Retinal pigment epithelial cell (primary cell): ENCODE results near the gene DPAGT1.
"Not testable (repeated sequence)": the region's sequence is repeated elsewhere in the genome, so short reads cannot be mapped to it uniquely, and the experiment has no call there.

Experiments used
- DNase-seq: peaks from one replicate; pipeline ENCODE4 v3.0.0-alpha.2; 2010; ENCODE audit warnings: low read depth
- H3K4me3 ChIP-seq: 2 replicates; pipeline ENCODE4 v1.5.1; 2011; ENCODE audit warnings: mild to moderate bottlenecking, low read length, control low read depth, moderate library complexity
- TF ChIP-seq, protein P1 (sequence below): conservative IDR thresholded peaks from 2 replicates; pipeline ENCODE4 v1.5.1; 2011; ENCODE audit warnings: low read depth, low read length, control low read depth, inconsistent platforms

DPAGT1 gene

DNA sequence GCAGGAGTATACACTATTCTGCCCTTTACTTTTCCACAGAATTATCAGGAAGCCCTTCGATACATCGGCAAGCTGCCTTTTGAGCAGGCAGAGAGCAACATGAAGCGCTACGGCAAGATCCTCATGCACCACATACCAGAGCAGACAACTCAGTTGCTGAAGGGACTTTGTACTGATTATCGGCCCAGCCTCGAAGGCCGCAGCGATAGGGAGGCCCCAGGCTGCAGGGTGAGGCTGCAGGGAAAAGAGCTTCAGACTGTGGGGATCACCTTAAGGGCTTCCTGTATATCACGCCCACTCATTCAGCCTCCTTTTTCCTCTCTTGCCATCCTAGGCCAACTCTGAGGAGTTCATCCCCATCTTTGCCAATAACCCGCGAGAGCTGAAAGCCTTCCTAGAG, 23.8 kb downstream of the DPAGT1 start:
- TF ChIP-seq, protein P1, sequence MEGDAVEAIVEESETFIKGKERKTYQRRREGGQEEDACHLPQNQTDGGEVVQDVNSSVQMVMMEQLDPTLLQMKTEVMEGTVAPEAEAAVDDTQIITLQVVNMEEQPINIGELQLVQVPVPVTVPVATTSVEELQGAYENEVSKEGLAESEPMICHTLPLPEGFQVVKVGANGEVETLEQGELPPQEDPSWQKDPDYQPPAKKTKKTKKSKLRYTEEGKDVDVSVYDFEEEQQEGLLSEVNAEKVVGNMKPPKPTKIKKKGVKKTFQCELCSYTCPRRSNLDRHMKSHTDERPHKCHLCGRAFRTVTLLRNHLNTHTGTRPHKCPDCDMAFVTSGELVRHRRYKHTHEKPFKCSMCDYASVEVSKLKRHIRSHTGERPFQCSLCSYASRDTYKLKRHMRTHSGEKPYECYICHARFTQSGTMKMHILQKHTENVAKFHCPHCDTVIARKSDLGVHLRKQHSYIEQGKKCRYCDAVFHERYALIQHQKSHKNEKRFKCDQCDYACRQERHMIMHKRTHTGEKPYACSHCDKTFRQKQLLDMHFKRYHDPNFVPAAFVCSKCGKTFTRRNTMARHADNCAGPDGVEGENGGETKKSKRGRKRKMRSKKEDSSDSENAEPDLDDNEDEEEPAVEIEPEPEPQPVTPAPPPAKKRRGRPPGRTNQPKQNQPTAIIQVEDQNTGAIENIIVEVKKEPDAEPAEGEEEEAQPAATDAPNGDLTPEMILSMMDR = no peak
- no peak for DNase-seq
- no peak overlapping the region for H3K4me3 ChIP-seq

DNA sequence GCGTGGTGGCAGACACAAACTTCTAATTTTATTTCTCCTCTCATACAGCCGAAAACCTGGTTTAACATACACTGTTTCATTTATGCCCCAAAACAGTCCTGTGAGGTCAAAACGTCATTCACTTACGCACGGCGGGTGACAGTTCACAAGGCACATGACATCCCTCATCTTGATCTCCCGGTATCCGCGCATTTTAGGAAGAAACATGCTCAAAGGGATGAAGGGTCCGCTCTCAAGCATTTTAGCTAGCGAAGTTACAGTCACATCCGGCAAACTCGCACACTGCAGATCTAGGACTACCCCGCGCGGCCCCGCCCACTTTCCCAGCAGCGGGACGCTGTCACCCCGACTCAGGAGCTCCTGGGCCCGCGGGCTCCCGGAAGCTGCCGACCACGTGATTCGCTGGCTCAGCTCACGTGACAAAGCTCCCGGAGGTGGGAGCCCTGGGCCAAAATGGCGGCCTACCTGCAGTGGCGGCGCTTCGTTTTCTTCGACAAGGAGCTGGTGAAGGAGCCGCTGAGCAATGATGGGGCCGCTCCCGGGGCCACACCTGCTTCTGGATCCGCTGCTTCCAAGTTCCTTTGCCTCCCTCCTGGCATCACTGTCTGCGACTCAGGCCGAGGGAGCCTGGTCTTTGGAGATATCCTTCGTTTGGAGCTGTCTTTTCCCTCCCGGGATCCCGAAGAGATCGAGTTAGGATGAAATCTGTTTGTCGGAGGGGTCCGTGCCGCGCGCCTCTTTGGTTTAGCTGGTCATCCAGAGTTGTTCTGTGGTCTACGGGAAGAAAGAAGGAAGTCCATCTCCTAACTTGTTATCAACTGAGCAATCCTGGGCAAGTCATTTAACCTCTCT, 34.1 kb downstream of the DPAGT1 start, which contains the start of gene VPS11:
VPS11 (plus strand) TSS at position 448 of the 852 bp plus-strand sequence; CDS start at position 454, 6 bp downstream.
- TF ChIP-seq, protein P1 = no peak
- DNase-seq = peak; percentile 81
- H3K4me3 ChIP-seq = peak within 1 kb of the TSS; percentile 99

DNA sequence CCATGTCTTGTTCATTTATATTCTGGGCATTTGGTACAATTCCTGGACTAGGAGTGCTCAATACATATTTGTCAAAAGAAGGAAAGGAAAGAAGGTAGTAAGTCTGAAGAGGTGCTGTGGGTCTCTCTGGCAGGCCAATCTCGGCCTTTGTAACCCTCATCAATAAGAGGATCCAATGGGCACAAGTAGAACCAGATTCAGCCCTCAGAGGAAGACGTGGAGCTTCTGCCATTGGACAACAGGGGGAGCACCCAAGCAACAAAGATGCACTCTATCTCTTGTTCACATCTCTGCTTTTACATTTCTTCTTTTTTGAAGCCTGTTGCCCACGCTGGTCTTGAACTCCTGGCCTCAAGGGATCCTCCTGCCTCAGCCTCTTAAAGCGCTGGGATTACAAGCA, 36.3 kb downstream of the DPAGT1 start:
- TF ChIP-seq, protein P1 = peak; percentile 49
- no peak for DNase-seq
- no peak overlapping the region for H3K4me3 ChIP-seq

DNA sequence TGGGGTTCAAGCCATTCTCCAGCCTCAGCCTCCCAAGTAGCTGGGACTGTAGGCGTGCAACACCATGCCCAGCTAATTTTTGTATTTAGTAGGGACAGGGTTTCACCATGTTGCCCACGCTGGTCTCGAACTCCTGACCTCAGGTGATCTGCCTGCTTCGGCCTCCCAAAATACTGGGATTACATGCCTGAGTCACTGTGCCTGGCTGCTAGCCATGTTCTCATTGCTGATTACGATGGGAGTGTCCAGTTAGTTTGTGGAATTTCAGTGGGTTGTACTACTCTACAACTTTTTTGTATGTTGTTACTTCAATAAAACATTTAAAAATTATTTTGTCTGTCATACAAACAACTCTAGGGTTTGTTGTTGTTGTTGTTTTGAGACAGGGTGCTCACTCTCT, 38.9 kb downstream of the DPAGT1 start:
- TF ChIP-seq, protein P1 = no peak
- DNase-seq = no peak
- H3K4me3 ChIP-seq = no peak overlapping the region

DNA sequence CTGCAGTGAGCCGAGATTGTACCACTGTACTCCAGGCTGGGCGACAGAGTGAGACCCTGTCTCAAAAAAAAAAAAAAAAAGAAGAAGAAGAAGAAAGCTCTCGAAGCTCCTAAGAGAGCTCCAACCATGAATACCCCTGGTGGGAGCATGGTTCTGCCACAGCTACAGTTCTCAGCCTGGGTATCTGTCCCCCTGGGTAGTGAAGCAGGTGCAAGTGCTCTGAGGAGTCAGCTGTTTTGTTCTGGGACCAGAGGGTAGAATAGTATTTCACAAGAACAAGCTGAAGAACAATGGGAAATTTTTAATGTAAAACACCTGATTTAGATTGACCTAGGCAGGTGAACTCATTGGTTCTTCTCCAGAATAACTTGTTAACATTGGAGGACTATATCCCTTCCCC, 40.4 kb downstream of the DPAGT1 start:
- H3K4me3 ChIP-seq = no peak overlapping the region
- DNase-seq = no peak
- TF ChIP-seq, protein P1 = no peak

DNA sequence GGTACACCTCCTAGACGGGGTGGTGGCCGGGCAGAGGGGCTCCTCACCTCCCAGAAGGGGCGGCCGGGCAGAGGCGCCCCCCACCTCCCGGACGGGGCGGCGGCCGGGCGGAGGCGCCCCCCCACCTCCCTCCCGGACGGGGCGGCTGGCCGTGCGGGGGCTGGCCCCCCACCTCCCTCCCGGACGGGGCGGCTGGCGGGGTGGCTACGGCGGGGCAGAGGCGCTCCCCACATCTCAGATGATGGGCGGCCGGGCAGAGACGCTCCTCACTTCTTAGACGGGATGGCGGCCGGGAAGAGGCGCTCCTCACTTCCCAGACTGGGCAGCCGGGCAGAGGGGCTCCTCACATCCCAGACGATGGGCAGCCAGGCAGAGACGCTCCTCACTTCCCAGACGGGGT, 42.5 kb downstream of the DPAGT1 start:
- not testable (repeated sequence) for H3K4me3 ChIP-seq, DNase-seq

DNA sequence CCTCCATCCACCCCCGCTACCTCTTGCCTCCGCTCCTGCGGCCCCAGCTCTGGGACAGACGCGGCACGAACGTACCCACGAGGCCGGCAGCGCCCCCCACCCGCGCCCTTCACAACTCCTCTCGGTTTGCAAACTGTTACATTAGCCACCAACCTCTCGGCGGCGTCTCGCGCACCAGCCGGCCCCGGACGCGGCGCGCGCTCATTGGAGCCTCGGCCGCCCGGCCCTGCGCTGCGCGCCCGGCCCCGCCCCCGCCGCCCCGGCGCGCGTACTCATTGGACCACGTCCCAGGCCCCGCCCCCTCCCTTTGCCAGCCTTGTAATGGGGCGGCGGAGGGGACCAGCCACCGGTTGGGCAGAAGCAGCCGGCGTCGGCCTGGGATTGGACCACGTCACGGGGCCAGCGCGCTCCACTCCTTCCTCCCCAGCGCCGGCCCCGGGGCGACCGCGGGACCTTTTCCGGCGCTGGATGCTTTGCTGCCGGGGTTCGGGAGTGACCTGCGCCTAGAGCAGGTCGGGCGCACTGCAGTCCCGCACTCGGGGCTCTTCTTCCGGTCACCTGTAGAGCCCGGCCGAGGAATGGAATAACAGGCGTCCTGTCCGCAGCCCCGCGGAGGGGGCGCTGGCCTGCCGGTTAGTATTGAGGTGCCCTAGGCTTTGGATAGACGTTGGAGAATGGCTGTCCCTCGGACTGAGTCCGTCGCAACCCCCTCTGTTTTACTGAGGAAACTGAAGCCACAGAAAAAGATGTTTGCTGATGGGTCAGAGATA, 44.5 kb downstream of the DPAGT1 start, which contains the start of gene HYOU1:
HYOU1 (minus strand) TSS at position 206 of the 770 bp plus-strand sequence. CDS start 1,045 bp downstream, outside the sequence.
- peak; percentile 87 for DNase-seq
- H3K4me3 ChIP-seq = peak within 1 kb of the TSS; percentile 84
- TF ChIP-seq, protein P1 = peak; percentile 32
